Muscle of back (tissue), 13 donors: ENCODE measurements around the gene HP. TPM values are rescaled to one million over a fixed set of nuclear protein-coding genes. Genes with fewer than 3 reads are reported as not detected.
"Not testable (repeated sequence)": the region's sequence is repeated elsewhere in the genome, so short reads cannot be mapped to it uniquely, and the experiment has no call there.

Experiments
- DNase-seq, 3 donors: peaks; one replicate each; pipeline versions ENCODE4 v3.0.0 to v3.0.0-alpha.2; 2013
- long read RNA-seq, 9 donors: transcript quantifications; one replicate each; lab custom pipeline, GENCODE V29; 2026
- polyA plus RNA-seq, 10 donors: library from polyadenylated mRNA; unstranded; fragments of 120-200 nt; gene quantifications; one replicate each; pipeline ENCODE4 v1.2.1, GENCODE V29; 2013; ENCODE audit not compliant: insufficient read length in 10 of 10

Gene HP
- 1 to 10 TPM in 1 of 10 donors, under 1 TPM in 9; 0.35 to 1.9 (median 0.74) TPM for polyA plus RNA-seq
- long read RNA-seq, donor 1, partial matches to known transcripts = 0 of 1 reads
- long read RNA-seq, donor 1, other reads (novel, unspliced or antisense) = 0 of 1 reads
- long read RNA-seq, donor 2 = 0 reads
- long read RNA-seq, donor 3 = 0 reads
- long read RNA-seq, donor 4 = 0 reads
- long read RNA-seq, donor 5 = 0 reads
- long read RNA-seq, donor 6 = 0 reads
- long read RNA-seq, donor 7 = 0 reads
- long read RNA-seq, donor 8 = 0 reads
- long read RNA-seq, donor 9 = 0 reads

- DNase-seq = not testable (repeated sequence)
These were observed at the start of gene HP for GRCh38 chr16:72054254-72054847. Gene HP (plus strand): TSS chr16:72054505. CDS start chr16:72054653, 148 bp downstream.

GRCh38 chr16:72008065-72008423 lies 46.3 kb upstream of the HP start:
- DNase-seq = not testable (repeated sequence)

- DNase-seq = peak; percentile 97 to 99 (median 98)
These were observed 45.7 kb upstream of the HP start, which contains the start of gene DHODH for GRCh38 chr16:72008424-72009216. Gene DHODH (plus strand): TSS chr16:72008744. CDS start chr16:72008765, 21 bp downstream.

GRCh38 chr16:72009779-72010178 lies 44.5 kb upstream of the HP start:
- DNase-seq = no peak

- DNase-seq = no peak
These were observed 41.7 kb upstream of the HP start for GRCh38 chr16:72012607-72013006.

- DNase-seq = no peak
These were observed 40.9 kb upstream of the HP start for GRCh38 chr16:72013389-72013788.

- no peak for DNase-seq
These were observed 40.3 kb upstream of the HP start for GRCh38 chr16:72013888-72014581.

GRCh38 chr16:72014675-72015074 lies 39.6 kb upstream of the HP start:
- DNase-seq = no peak

- no peak for DNase-seq
These were observed 39.2 kb upstream of the HP start for GRCh38 chr16:72015124-72015523.

GRCh38 chr16:72018470-72018869 lies 35.8 kb upstream of the HP start:
- DNase-seq = no peak

GRCh38 chr16:72021043-72021442 lies 33.3 kb upstream of the HP start:
- no peak for DNase-seq

- DNase-seq = no peak
These were observed 32.2 kb upstream of the HP start for GRCh38 chr16:72022127-72022526.

- DNase-seq = no peak
These were observed 30.3 kb upstream of the HP start for GRCh38 chr16:72023962-72024361.

GRCh38 chr16:72024862-72025382 lies 29.4 kb upstream of the HP start:
- DNase-seq = no peak

- no peak for DNase-seq
These were observed 28.7 kb upstream of the HP start for GRCh38 chr16:72025404-72026114.

- DNase-seq = no peak
These were observed 26.5 kb upstream of the HP start for GRCh38 chr16:72027669-72028378.

- DNase-seq = no peak
These were observed 24.6 kb upstream of the HP start for GRCh38 chr16:72029567-72030271.

GRCh38 chr16:72033437-72033836 lies 20.9 kb upstream of the HP start:
- no peak for DNase-seq

GRCh38 chr16:72036098-72036497 lies 18.2 kb upstream of the HP start:
- no peak for DNase-seq

- DNase-seq = peak in 2 of 3 donors; percentile 14 to 17
These were observed 12.1 kb upstream of the HP start for GRCh38 chr16:72042157-72042660.
